ENCODE data around the gene CLDN6. TPM values are rescaled to one million over a fixed set of nuclear protein-coding genes. Genes with fewer than 3 reads are reported as not detected.
A peak's percentile ranks its signal among the peaks of the same experiment; 100 is the strongest.

The CLDN6 gene
- total and polyA plus RNA-seq, 9 of the 15 experiments (the other 6 are each of a cell fraction or from before 2014, with no cell fraction given), result 0.22 to 0.75 (median 0.38) TPM; not detected in 3

DNA sequence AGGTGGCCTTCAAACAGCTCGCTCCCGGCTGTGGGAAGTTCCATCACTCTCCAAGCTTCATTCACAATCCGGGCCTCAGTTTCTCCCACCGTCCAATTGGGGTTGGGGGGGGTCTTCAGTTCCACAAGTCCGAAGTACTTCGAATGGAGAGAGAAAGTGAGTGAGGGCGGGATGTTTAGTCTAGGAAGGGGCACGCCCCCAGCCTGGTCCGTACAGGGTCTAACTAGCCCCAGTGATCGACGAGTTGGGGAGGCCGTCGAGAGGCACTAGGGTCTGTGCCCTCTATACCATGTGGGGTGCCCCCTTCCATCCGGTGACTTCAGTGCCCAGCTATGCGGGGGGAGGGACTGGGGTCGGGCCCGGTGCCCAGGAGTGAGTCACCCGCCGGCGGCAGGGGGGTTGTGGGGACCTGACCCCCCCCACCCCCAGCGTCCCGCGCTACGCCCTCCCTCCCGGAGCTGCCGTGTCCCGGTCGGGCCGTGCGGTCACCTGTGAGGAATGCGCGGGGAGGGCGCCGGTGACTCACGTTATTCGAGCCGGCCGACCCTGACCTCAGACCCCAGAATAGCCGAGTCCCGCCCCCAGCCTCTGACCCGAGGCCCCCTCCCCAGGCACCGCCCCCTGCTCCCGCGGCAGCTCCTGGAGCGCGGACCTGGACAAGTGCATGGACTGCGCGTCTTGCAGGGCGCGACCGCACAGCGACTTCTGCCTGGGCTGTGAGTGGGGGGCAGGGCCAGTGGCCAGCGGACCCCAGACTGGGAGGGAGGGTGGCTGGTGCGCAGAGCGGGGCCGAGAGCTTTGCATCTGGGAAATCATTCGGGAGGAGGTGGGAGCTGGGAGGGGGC, 2.8 kb upstream of the CLDN6 start (continued):
- TF ChIP-seq, protein P1, sequence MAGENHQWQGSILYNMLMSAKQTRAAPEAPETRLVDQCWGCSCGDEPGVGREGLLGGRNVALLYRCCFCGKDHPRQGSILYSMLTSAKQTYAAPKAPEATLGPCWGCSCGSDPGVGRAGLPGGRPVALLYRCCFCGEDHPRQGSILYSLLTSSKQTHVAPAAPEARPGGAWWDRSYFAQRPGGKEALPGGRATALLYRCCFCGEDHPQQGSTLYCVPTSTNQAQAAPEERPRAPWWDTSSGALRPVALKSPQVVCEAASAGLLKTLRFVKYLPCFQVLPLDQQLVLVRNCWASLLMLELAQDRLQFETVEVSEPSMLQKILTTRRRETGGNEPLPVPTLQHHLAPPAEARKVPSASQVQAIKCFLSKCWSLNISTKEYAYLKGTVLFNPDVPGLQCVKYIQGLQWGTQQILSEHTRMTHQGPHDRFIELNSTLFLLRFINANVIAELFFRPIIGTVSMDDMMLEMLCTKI (IDR thresholded peaks at IDR 0.05; ENCODE audit: partially characterized antibody), result no peak
- TF ChIP-seq CEBPZ (IDR thresholded peaks at IDR 0.05; ENCODE audit: borderline replicate concordance, low read depth, low read length) (no peak), SNRNP70 (optimal IDR thresholded peaks at IDR 0.05; ENCODE audit: low read depth, low read length) (no peak), RFX5 (IDR thresholded peaks at IDR 0.05; ENCODE audit: low read depth, low read length) (no peak), ZC3H8 (IDR thresholded peaks at IDR 0.05) (no peak), WHSC1 (IDR thresholded peaks at IDR 0.05; ENCODE audit: low read length) (no peak), HDAC2 (IDR thresholded peaks at IDR 0.05) (0 out of 2 replicates have a peak, but pooled peaks have one; percentile 20), SNAPC5 (CRISPR knock-in tag; IDR thresholded peaks at IDR 0.05) (no peak), PKNOX1 (IDR thresholded peaks at IDR 0.05) (no peak)

Measured in K562 (cell line).